ENCODE results near the gene MPP2.

- TF ChIP-seq CTCF (IDR thresholded peaks at IDR 0.05) (no peak), POLR2A (IDR thresholded peaks at IDR 0.05) (no peak)
These were observed 63.1 kb downstream of the MPP2 start for GRCh38 chr17:43844241-43844640.
